Measurements from ENCODE around the gene PKIG. TPM values are rescaled to one million over a fixed set of nuclear protein-coding genes. Genes with fewer than 3 reads are reported as not detected.

PKIG gene
- total RNA-seq, 3 donors from 2014 or later = 2.1 to 3.5 (median 2.8) TPM

- ATAC-seq (no peak), DNase-seq (no peak)
- Mint-ChIP-seq H3K4me3 (no peak overlapping the region), H3K4me1 (ENCODE audit: low read depth) (peaks cover 59% of the 10 kb centered on the region), H3K27me3 (ENCODE audit: low read depth) (no peaks in the 10 kb centered on the region), H3K9me3 (no peaks in the 10 kb centered on the region), H3K36me3 (ENCODE audit: insufficient read depth) (peaks cover 8% of the 10 kb centered on the region)
Measured at GRCh38 chr20:44613575-44613974, 31.2 kb downstream of the PKIG start.

GRCh38 chr20:44614525-44614924, 32.1 kb downstream of the PKIG start:
- H3K9me3 Mint-ChIP-seq = no peaks in the 10 kb centered on the region
- ATAC-seq (no peak), DNase-seq (no peak)
- H3K27me3 Mint-ChIP-seq (ENCODE audit: low read depth) = no peaks in the 10 kb centered on the region
- H3K4me3 Mint-ChIP-seq = no peak overlapping the region
- H3K4me1 Mint-ChIP-seq (ENCODE audit: low read depth) = peaks cover 68% of the 10 kb centered on the region
- peaks cover 12% of the 10 kb centered on the region for H3K36me3 Mint-ChIP-seq (ENCODE audit: insufficient read depth)

GRCh38 chr20:44615169-44615791, 32.9 kb downstream of the PKIG start:
- H3K36me3 Mint-ChIP-seq (ENCODE audit: insufficient read depth) = peaks cover 18% of the 10 kb centered on the region
- H3K4me3 Mint-ChIP-seq = no peak overlapping the region
- no peaks in the 10 kb centered on the region for H3K27me3 Mint-ChIP-seq (ENCODE audit: low read depth)
- ATAC-seq = peak in 1 of 2 donors; percentile 41
- no peaks in the 10 kb centered on the region for H3K9me3 Mint-ChIP-seq
- H3K4me1 Mint-ChIP-seq (ENCODE audit: low read depth) = peaks cover 64% of the 10 kb centered on the region
- DNase-seq = no peak

- H3K36me3 Mint-ChIP-seq (ENCODE audit: insufficient read depth) = peaks cover 19% of the 10 kb centered on the region
Measured at GRCh38 chr20:44615876-44616603, 33.7 kb downstream of the PKIG start.

GRCh38 chr20:44616604-44616964, 34.2 kb downstream of the PKIG start:
- no peaks in the 10 kb centered on the region for H3K9me3 Mint-ChIP-seq
- H3K4me1 Mint-ChIP-seq (ENCODE audit: low read depth) = peaks cover 51% of the 10 kb centered on the region
- DNase-seq (no peak), ATAC-seq (no peak)
- H3K36me3 Mint-ChIP-seq (ENCODE audit: insufficient read depth) = peaks cover 22% of the 10 kb centered on the region
- no peaks in the 10 kb centered on the region for H3K27me3 Mint-ChIP-seq (ENCODE audit: low read depth)
- no peak overlapping the region for H3K4me3 Mint-ChIP-seq

More at GRCh38 chr20:44615876-44616603, 33.7 kb downstream of the PKIG start:
- H3K27me3 Mint-ChIP-seq (ENCODE audit: low read depth) = no peaks in the 10 kb centered on the region
- H3K4me1 Mint-ChIP-seq (ENCODE audit: low read depth) = peaks cover 56% of the 10 kb centered on the region
- no peak for ATAC-seq
- H3K9me3 Mint-ChIP-seq = no peaks in the 10 kb centered on the region
- no peak for DNase-seq
- no peak overlapping the region for H3K4me3 Mint-ChIP-seq

GRCh38 chr20:44618318-44618731, 35.9 kb downstream of the PKIG start:
- H3K36me3 Mint-ChIP-seq (ENCODE audit: insufficient read depth) = peaks cover 38% of the 10 kb centered on the region
- peaks cover 51% of the 10 kb centered on the region for H3K4me1 Mint-ChIP-seq (ENCODE audit: low read depth)
- ATAC-seq = peak; percentile 59 to 82
- no peaks in the 10 kb centered on the region for H3K9me3 Mint-ChIP-seq
- no peaks in the 10 kb centered on the region for H3K27me3 Mint-ChIP-seq (ENCODE audit: low read depth)
- no peak for DNase-seq
- no peak overlapping the region for H3K4me3 Mint-ChIP-seq

GRCh38 chr20:44619294-44619693, 36.9 kb downstream of the PKIG start:
- Mint-ChIP-seq H3K4me3 (no peak overlapping the region), H3K27me3 (ENCODE audit: low read depth) (no peaks in the 10 kb centered on the region), H3K36me3 (ENCODE audit: insufficient read depth) (peaks cover 40% of the 10 kb centered on the region), H3K9me3 (no peaks in the 10 kb centered on the region), H3K4me1 (ENCODE audit: low read depth) (peaks cover 44% of the 10 kb centered on the region)
- DNase-seq (no peak), ATAC-seq (no peak)

GRCh38 chr20:44620030-44620429, 37.7 kb downstream of the PKIG start:
- H3K27me3 Mint-ChIP-seq (ENCODE audit: low read depth) = no peaks in the 10 kb centered on the region
- ATAC-seq = no peak

GRCh38 chr20:44621325-44621724, 38.9 kb downstream of the PKIG start:
- H3K4me3 Mint-ChIP-seq = no peak overlapping the region
- no peaks in the 10 kb centered on the region for H3K27me3 Mint-ChIP-seq (ENCODE audit: low read depth)
- peaks cover 25% of the 10 kb centered on the region for H3K4me1 Mint-ChIP-seq (ENCODE audit: low read depth)
- DNase-seq = no peak
- ATAC-seq = no peak
- peaks cover 46% of the 10 kb centered on the region for H3K36me3 Mint-ChIP-seq (ENCODE audit: insufficient read depth)
- H3K9me3 Mint-ChIP-seq = no peaks in the 10 kb centered on the region

More at GRCh38 chr20:44620030-44620429, 37.7 kb downstream of the PKIG start:
- no peak for DNase-seq
- Mint-ChIP-seq H3K9me3 (no peaks in the 10 kb centered on the region), H3K36me3 (ENCODE audit: insufficient read depth) (peaks cover 46% of the 10 kb centered on the region), H3K4me3 (no peak overlapping the region), H3K4me1 (ENCODE audit: low read depth) (peaks cover 38% of the 10 kb centered on the region)

GRCh38 chr20:44621939-44622338, 39.6 kb downstream of the PKIG start:
- DNase-seq (no peak), ATAC-seq (no peak)
- no peak overlapping the region for H3K4me3 Mint-ChIP-seq
- no peaks in the 10 kb centered on the region for H3K27me3 Mint-ChIP-seq (ENCODE audit: low read depth)
- peaks cover 24% of the 10 kb centered on the region for H3K4me1 Mint-ChIP-seq (ENCODE audit: low read depth)
- H3K9me3 Mint-ChIP-seq = no peaks in the 10 kb centered on the region
- H3K36me3 Mint-ChIP-seq (ENCODE audit: insufficient read depth) = peaks cover 51% of the 10 kb centered on the region

- H3K9me3 Mint-ChIP-seq = no peaks in the 10 kb centered on the region
Measured at GRCh38 chr20:44622501-44623270, 40.3 kb downstream of the PKIG start.

GRCh38 chr20:44624152-44624551, 41.8 kb downstream of the PKIG start:
- H3K4me1 Mint-ChIP-seq (ENCODE audit: low read depth) = peaks cover 5% of the 10 kb centered on the region
- no peak for ATAC-seq
- no peaks in the 10 kb centered on the region for H3K27me3 Mint-ChIP-seq (ENCODE audit: low read depth)
- DNase-seq = no peak
- H3K36me3 Mint-ChIP-seq (ENCODE audit: insufficient read depth) = peaks cover 59% of the 10 kb centered on the region
- H3K4me3 Mint-ChIP-seq = no peak overlapping the region
- H3K9me3 Mint-ChIP-seq = no peaks in the 10 kb centered on the region

More at GRCh38 chr20:44622501-44623270, 40.3 kb downstream of the PKIG start:
- Mint-ChIP-seq H3K4me3 (no peak overlapping the region), H3K27me3 (ENCODE audit: low read depth) (no peaks in the 10 kb centered on the region), H3K36me3 (ENCODE audit: insufficient read depth) (peaks cover 56% of the 10 kb centered on the region), H3K4me1 (ENCODE audit: low read depth) (peaks cover 19% of the 10 kb centered on the region)
- ATAC-seq (no peak), DNase-seq (no peak)

GRCh38 chr20:44624743-44625271, 42.4 kb downstream of the PKIG start:
- ATAC-seq (no peak), DNase-seq (no peak)
- H3K27me3 Mint-ChIP-seq (ENCODE audit: low read depth) = no peaks in the 10 kb centered on the region
- no peak overlapping the region for H3K4me3 Mint-ChIP-seq
- H3K4me1 Mint-ChIP-seq (ENCODE audit: low read depth) = no peaks in the 10 kb centered on the region
- H3K36me3 Mint-ChIP-seq (ENCODE audit: insufficient read depth) = peaks cover 53% of the 10 kb centered on the region
- H3K9me3 Mint-ChIP-seq = no peaks in the 10 kb centered on the region

- Mint-ChIP-seq H3K27me3 (ENCODE audit: low read depth) (no peaks in the 10 kb centered on the region), H3K9me3 (no peaks in the 10 kb centered on the region), H3K4me3 (no peak overlapping the region), H3K4me1 (ENCODE audit: low read depth) (no peaks in the 10 kb centered on the region), H3K36me3 (ENCODE audit: insufficient read depth) (peaks cover 51% of the 10 kb centered on the region)
- no peak for ATAC-seq
- DNase-seq = no peak
Measured at GRCh38 chr20:44625361-44625760, 43.0 kb downstream of the PKIG start.
